Measurements from ENCODE around the gene SLC22A15.
"Not testable (repeated sequence)": the region's sequence is repeated elsewhere in the genome, so short reads cannot be mapped to it uniquely, and the experiment has no call there.

SLC22A15 gene

GRCh38 chr1:115983584-115983983, 7.3 kb downstream of the SLC22A15 start:
- Mint-ChIP-seq H3K27ac (no peak overlapping the region), H3K27me3 (ENCODE audit: low read depth) (no peaks in the 10 kb centered on the region), H3K4me3 (no peak overlapping the region), H3K4me1 (no peaks in the 10 kb centered on the region), H3K36me3 (ENCODE audit: low read depth) (no peaks in the 10 kb centered on the region), H3K9me3 (no peaks in the 10 kb centered on the region)
- no peak for TF ChIP-seq CTCF (IDR thresholded peaks at IDR 0.05; ENCODE audit: unreplicated experiment in 3 of 3)

GRCh38 chr1:115987623-115988022, 11.3 kb downstream of the SLC22A15 start:
- no peak for TF ChIP-seq CTCF (IDR thresholded peaks at IDR 0.05; ENCODE audit: unreplicated experiment in 3 of 3)
- Mint-ChIP-seq H3K36me3 (ENCODE audit: low read depth) (no peaks in the 10 kb centered on the region), H3K27me3 (ENCODE audit: low read depth) (no peaks in the 10 kb centered on the region), H3K9me3 (no peaks in the 10 kb centered on the region), H3K4me3 (no peak overlapping the region), H3K27ac (no peak overlapping the region), H3K4me1 (no peaks in the 10 kb centered on the region)

GRCh38 chr1:115988953-115989352, 12.6 kb downstream of the SLC22A15 start:
- no peaks in the 10 kb centered on the region for H3K4me1 Mint-ChIP-seq
- H3K4me3 Mint-ChIP-seq = no peak overlapping the region
- H3K27me3 Mint-ChIP-seq (ENCODE audit: low read depth) = no peaks in the 10 kb centered on the region
- H3K9me3 Mint-ChIP-seq = no peaks in the 10 kb centered on the region
- no peak overlapping the region for H3K27ac Mint-ChIP-seq
- H3K36me3 Mint-ChIP-seq (ENCODE audit: low read depth) = peaks cover 12% of the 10 kb centered on the region
- TF ChIP-seq CTCF (IDR thresholded peaks at IDR 0.05; ENCODE audit: unreplicated experiment in 3 of 3) = no peak

GRCh38 chr1:115989699-115990098, 13.4 kb downstream of the SLC22A15 start:
- Mint-ChIP-seq H3K27me3 (ENCODE audit: low read depth) (no peaks in the 10 kb centered on the region), H3K4me3 (no peak overlapping the region), H3K27ac (no peak overlapping the region), H3K4me1 (no peaks in the 10 kb centered on the region), H3K36me3 (ENCODE audit: low read depth) (peaks cover 17% of the 10 kb centered on the region), H3K9me3 (no peaks in the 10 kb centered on the region)
- no peak for TF ChIP-seq CTCF (IDR thresholded peaks at IDR 0.05; ENCODE audit: unreplicated experiment in 3 of 3)

GRCh38 chr1:115991909-115992308, 15.6 kb downstream of the SLC22A15 start:
- H3K36me3 Mint-ChIP-seq (ENCODE audit: low read depth) = peaks cover 32% of the 10 kb centered on the region
- peaks cover 2% of the 10 kb centered on the region for H3K9me3 Mint-ChIP-seq
- no peaks in the 10 kb centered on the region for H3K27me3 Mint-ChIP-seq (ENCODE audit: low read depth)
- H3K27ac Mint-ChIP-seq = no peak overlapping the region
- no peak overlapping the region for H3K4me3 Mint-ChIP-seq
- no peaks in the 10 kb centered on the region for H3K4me1 Mint-ChIP-seq
- TF ChIP-seq CTCF (IDR thresholded peaks at IDR 0.05; ENCODE audit: unreplicated experiment in 3 of 3) = no peak

- H3K36me3 Mint-ChIP-seq (ENCODE audit: low read depth) = peaks cover 79% of the 10 kb centered on the region
- peaks cover 36% of the 10 kb centered on the region for H3K9me3 Mint-ChIP-seq
- not testable (repeated sequence) for H3K4me1 Mint-ChIP-seq; H3K27me3 Mint-ChIP-seq (ENCODE audit: low read depth); H3K27ac Mint-ChIP-seq; H3K4me3 Mint-ChIP-seq
Measured at GRCh38 chr1:115997921-115998320, 21.6 kb downstream of the SLC22A15 start.
